DOHH2 (cell line): ENCODE results near the gene MAP4K4.

ENCODE experiments used
- EZH2phosphoT487 ChIP-seq: fragments of 200-600 bp; sonication (generic); IDR thresholded peaks from 2 replicates; pipeline ENCODE4 v1.6.1; 2017; ENCODE audit warnings: borderline replicate concordance, mild to moderate bottlenecking, antibody characterized with exemption, low read length, moderate library complexity, mixed read lengths
- TF ChIP-seq, protein P1 (sequence below): fragments of 200-600 bp; sonication (generic); IDR thresholded peaks from one replicate; pipeline ENCODE4 v1.5.1; 2014; ENCODE audit warnings: antibody characterized with exemption, mild to moderate bottlenecking, low read depth, low read length; ENCODE audit not compliant: poor library complexity, severe bottlenecking

DNA sequence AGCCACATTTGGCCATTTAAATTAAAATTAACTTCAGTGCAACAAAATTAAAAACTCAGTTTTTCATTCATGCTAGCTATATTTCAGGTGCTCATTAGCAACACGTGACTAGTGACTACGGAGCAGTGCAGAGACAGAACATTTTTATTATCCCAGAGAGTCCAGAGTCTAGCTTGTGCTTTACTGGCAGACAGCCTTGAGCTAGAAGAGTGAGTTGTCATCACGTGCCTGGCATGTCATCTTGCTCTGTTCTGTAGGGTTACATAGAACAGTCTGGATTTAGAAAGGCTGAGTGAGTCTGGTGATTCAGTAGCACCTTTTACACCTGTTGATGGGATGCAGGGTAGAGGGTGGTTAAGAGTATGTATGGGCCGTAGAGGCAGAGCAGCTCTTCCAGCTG is 157.4 kb downstream of the MAP4K4 start:
- TF ChIP-seq, protein P1, sequence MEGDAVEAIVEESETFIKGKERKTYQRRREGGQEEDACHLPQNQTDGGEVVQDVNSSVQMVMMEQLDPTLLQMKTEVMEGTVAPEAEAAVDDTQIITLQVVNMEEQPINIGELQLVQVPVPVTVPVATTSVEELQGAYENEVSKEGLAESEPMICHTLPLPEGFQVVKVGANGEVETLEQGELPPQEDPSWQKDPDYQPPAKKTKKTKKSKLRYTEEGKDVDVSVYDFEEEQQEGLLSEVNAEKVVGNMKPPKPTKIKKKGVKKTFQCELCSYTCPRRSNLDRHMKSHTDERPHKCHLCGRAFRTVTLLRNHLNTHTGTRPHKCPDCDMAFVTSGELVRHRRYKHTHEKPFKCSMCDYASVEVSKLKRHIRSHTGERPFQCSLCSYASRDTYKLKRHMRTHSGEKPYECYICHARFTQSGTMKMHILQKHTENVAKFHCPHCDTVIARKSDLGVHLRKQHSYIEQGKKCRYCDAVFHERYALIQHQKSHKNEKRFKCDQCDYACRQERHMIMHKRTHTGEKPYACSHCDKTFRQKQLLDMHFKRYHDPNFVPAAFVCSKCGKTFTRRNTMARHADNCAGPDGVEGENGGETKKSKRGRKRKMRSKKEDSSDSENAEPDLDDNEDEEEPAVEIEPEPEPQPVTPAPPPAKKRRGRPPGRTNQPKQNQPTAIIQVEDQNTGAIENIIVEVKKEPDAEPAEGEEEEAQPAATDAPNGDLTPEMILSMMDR = no peak
- no peak for TF ChIP-seq EZH2phosphoT487
